Testis (tissue), 3 donors: Measurements from ENCODE around the gene MYLK4. TPM values are rescaled to one million over a fixed set of nuclear protein-coding genes. Genes with fewer than 3 reads are reported as not detected.

Source experiments
- DNase-seq: peaks from one replicate; pipeline ENCODE4 v3.0.0-alpha.2; 2019
- H3K27ac ChIP-seq, 2 donors: fragments of 200-600 bp; sonication (generic); one replicate each; pipeline ENCODE4 v1.5.1; 2019
- H3K27me3 ChIP-seq: fragments of 200-600 bp; sonication (generic); one replicate; pipeline ENCODE4 v1.5.1; 2019
- H3K36me3 ChIP-seq: fragments of 200-600 bp; sonication (generic); one replicate; pipeline ENCODE4 v1.5.1; 2017; ENCODE audit warnings: low read depth; ENCODE audit errors: missing control alignments
- H3K4me1 ChIP-seq: fragments of 200-600 bp; sonication (generic); one replicate; pipeline ENCODE4 v1.5.1; 2019
- H3K4me3 ChIP-seq, 2 donors: fragments of 200-600 bp; sonication (generic); one replicate each; pipeline ENCODE4 v1.5.1; 2017 to 2019
- H3K9me3 ChIP-seq: fragments of 200-600 bp; sonication (generic); one replicate; pipeline ENCODE4 v1.5.1; 2017
- POLR2A ChIP-seq: fragments of 450-650 bp; IDR thresholded peaks from one replicate; pipeline ENCODE4 v1.6.1; 2017; ENCODE audit warnings: antibody characterized with exemption, mild to moderate bottlenecking, moderate library complexity
- WGBS, 2 donors: methylation state at CpG; one replicate each; pipeline ENCODE4 v1.1.5; 2018; 5-methylcytosine and 5-hydroxymethylcytosine counted together
- intact Hi-C: fragments of 100-400 bp; cut with DNase I; formaldehyde crosslinking; loops from one replicate; pipeline ENCODE4 v1.15.1; 2023; ENCODE audit warnings: low total_unique reads
- polyA plus RNA-seq: library from polyadenylated mRNA; stranded (reverse); fragments of 350-450 nt; fragmentation: Illumina TruSeq; extraction: RNeasy Lipid Tissue Mini Kit (QIAGEN cat#74804); gene quantifications from one replicate; pipeline ENCODE4 v1.2.3, GENCODE V29; 2014; ENCODE audit warnings: low read depth, low replicate concordance; ENCODE audit not compliant: insufficient read depth
- total RNA-seq, 2 donors: library from RNA; depleted of rRNA; stranded (reverse); fragments of >200 nt; gene quantifications; one replicate each; pipeline ENCODE4 v1.2.3, GENCODE V29; 2016
- TF ChIP-seq, protein P1 (sequence below), 3 experiments: fragments of 450-650 bp in 2 of 3; fragments of 200-600 bp in 1 of 3; sonication (generic) in 1 of 3; IDR thresholded peaks; one replicate each; pipeline ENCODE4 v1.5.1; 2016 to 2019; ENCODE audit warnings: antibody characterized with exemption in 3 of 3, mild to moderate bottlenecking in 2 of 3, moderate library complexity in 1 of 3

Gene MYLK4
- total and polyA plus RNA-seq, 3 donors from 2014 or later = 0.62 to 1.5 (median 0.71) TPM

DNA sequence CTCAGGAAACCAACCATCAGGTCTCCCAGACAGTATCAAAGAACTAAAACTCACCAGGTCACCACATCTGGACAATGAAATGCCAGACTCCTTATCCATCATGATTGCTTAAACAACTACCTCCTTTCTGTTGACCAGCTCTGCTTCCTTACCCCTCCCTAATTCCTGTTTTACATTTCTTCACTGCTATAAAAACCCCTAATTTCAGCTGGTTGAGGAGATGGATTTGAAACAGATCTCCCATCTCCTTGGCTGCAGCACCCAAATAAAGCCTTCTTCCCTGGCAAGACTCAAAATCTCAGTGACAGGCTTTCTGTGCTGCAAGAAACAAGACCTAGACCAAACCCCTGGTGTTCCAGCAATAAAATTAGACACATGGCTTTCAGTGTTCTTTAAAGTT is 40.3 kb downstream of the MYLK4 start:
- no peak for DNase-seq
- no peaks in the 10 kb centered on the region for H3K9me3 ChIP-seq
- H3K27me3 ChIP-seq = no peaks in the 10 kb centered on the region
- intact Hi-C loops = no loop called here
- H3K4me1 ChIP-seq = no peaks in the 10 kb centered on the region
- no peaks in the 10 kb centered on the region for H3K36me3 ChIP-seq
- no peak for TF ChIP-seq POLR2A
- TF ChIP-seq, protein P1, sequence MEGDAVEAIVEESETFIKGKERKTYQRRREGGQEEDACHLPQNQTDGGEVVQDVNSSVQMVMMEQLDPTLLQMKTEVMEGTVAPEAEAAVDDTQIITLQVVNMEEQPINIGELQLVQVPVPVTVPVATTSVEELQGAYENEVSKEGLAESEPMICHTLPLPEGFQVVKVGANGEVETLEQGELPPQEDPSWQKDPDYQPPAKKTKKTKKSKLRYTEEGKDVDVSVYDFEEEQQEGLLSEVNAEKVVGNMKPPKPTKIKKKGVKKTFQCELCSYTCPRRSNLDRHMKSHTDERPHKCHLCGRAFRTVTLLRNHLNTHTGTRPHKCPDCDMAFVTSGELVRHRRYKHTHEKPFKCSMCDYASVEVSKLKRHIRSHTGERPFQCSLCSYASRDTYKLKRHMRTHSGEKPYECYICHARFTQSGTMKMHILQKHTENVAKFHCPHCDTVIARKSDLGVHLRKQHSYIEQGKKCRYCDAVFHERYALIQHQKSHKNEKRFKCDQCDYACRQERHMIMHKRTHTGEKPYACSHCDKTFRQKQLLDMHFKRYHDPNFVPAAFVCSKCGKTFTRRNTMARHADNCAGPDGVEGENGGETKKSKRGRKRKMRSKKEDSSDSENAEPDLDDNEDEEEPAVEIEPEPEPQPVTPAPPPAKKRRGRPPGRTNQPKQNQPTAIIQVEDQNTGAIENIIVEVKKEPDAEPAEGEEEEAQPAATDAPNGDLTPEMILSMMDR (IDR thresholded peaks at IDR 0.05) = no peak
- no peak overlapping the region for H3K4me3 ChIP-seq
- H3K27ac ChIP-seq = no peak overlapping the region

DNA sequence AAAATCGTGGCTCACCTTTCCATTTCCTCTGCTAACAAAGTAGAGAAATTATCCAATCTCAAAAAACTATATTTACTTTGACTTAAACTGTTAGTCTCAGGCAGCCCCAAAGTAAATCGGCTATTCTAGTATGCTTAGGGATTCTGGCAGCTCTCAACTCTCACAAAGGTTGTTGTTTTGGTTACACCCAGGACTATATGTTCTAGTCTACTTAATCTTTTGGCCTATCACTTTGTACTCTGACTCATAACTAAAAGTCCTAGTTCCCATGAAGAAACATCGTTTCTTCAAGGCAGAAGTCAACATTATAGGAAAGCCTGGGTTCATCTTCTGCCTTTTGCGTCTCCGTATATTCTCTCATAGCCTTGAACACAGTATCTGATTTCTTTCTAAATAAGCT is 42.3 kb downstream of the MYLK4 start:
- no peak for DNase-seq
- H3K4me1 ChIP-seq = no peaks in the 10 kb centered on the region
- intact Hi-C loops = no loop called here
- no peaks in the 10 kb centered on the region for H3K9me3 ChIP-seq
- no peaks in the 10 kb centered on the region for H3K36me3 ChIP-seq
- peak overlapping the region; percentile 3 to 52 for H3K27ac ChIP-seq
- no peak overlapping the region for H3K4me3 ChIP-seq
- TF ChIP-seq, protein P1 (IDR thresholded peaks at IDR 0.05) = no peak
- TF ChIP-seq POLR2A = no peak
- 39 to 62% methylated on average over 5 of the region's 5 CpGs for WGBS, 2 donors
- H3K27me3 ChIP-seq = no peaks in the 10 kb centered on the region

DNA sequence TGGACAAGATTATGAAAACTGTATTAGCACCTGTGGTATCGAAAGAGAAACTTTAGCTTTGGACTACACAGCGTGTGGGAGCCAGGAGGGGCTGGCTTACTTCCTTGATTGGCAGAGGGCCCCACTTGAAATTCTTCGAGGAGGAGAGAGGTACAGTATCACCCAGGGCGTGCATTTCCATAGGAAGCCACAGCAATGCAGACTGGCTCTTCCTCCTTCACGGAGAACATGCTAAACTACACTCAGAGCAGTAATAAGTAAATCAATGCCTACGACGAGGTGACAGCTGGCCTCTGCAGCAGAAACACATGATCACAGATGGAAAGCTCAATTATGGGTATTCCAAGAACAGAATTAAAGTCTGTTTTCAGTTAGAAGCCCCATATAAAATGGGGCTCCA is 44.2 kb downstream of the MYLK4 start:
- no peaks in the 10 kb centered on the region for H3K9me3 ChIP-seq
- H3K4me3 ChIP-seq = no peak overlapping the region
- 66 to 76% methylated on average over 7 of the region's 7 CpGs for WGBS, 2 donors
- TF ChIP-seq, protein P1 (IDR thresholded peaks at IDR 0.05) = no peak
- TF ChIP-seq POLR2A = no peak
- intact Hi-C loops = no loop called here
- H3K36me3 ChIP-seq = no peaks in the 10 kb centered on the region
- H3K27me3 ChIP-seq = no peaks in the 10 kb centered on the region
- H3K27ac ChIP-seq = no peak overlapping the region
- no peaks in the 10 kb centered on the region for H3K4me1 ChIP-seq
- no peak for DNase-seq

DNA sequence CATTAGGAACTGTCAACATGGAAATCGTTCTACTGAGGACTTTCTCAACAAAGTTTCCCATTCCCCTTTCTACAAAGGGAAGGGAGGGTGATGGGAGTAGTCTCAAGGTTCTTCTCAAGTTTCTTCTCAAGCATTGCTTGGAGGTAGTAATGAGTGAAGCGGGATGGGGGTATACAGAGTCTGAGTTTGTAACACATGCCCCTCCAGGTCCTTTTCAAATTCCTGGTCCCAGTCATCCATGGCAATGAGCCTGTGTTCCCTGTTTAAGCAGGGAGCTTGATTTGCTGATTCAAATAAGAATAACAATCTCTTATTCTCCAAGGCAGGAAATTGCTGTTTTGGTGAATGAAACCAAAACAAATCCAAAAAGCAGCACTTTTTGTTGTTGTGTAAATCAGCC is 45.5 kb downstream of the MYLK4 start:
- H3K27me3 ChIP-seq = no peaks in the 10 kb centered on the region
- no peak overlapping the region for H3K4me3 ChIP-seq
- WGBS, 2 donors = 76 to 88% methylated on average over 2 of the region's 2 CpGs
- intact Hi-C loops = no loop called here
- H3K27ac ChIP-seq = no peak overlapping the region
- H3K9me3 ChIP-seq = no peaks in the 10 kb centered on the region
- no peaks in the 10 kb centered on the region for H3K36me3 ChIP-seq
- no peak for DNase-seq
- no peak for TF ChIP-seq POLR2A
- TF ChIP-seq, protein P1 (IDR thresholded peaks at IDR 0.05) = no peak
- H3K4me1 ChIP-seq = no peaks in the 10 kb centered on the region

DNA sequence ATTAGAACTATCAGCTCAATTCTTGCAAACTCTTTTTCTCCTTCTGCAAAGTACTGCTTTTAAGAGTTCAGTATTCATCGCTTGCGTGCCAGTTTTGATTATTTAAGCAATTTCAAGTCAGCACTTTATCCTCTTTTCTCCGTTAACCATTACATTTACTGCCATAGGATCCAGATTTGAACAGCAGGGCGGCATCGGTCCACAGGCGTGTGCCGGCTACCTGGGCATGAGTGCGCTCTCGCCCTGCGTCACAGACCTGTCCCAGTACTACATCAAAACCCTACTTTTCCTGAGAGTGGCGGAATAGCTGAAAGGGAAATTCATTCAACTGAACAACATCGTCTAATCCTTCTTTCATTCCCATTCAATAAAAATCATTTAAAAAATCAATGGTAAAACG is 53.4 kb downstream of the MYLK4 start:
- intact Hi-C loops = no loop called here
- Histone ChIP-seq H3K4me3 (no peak overlapping the region), H3K9me3 (no peaks in the 10 kb centered on the region), H3K4me1 (no peaks in the 10 kb centered on the region), H3K27ac (no peak overlapping the region), H3K27me3 (no peaks in the 10 kb centered on the region), H3K36me3 (no peaks in the 10 kb centered on the region)
- DNase-seq = no peak
- no peak for TF ChIP-seq POLR2A
- TF ChIP-seq, protein P1 (IDR thresholded peaks at IDR 0.05) = no peak
- WGBS, 2 donors = 90 to 93% methylated on average over 13 of the region's 13 CpGs
